NCI-H748 treated with DMSO at 0.1 percent for 48 hours (cell line): ENCODE measurements around the gene KCTD12.
A peak's percentile ranks its signal among the peaks of the same experiment; 100 is the strongest.

Experiments
- DNase-seq: peaks from one replicate; lab custom pipeline; 2025; lab: John Stamatoyannopoulos, UW

KCTD12 gene

GRCh38 chr13:76887076-76887563 lies 915 bp upstream of the KCTD12 start:
- DNase-seq: no peak

- DNase-seq: no peak
These were observed 257 bp downstream of the KCTD12 start for GRCh38 chr13:76886005-76886291.

- DNase-seq: peak; percentile 60
These were observed 801 bp downstream of the KCTD12 start for GRCh38 chr13:76885203-76886004.

GRCh38 chr13:76884907-76885202 lies 1.4 kb downstream of the KCTD12 start:
- no peak for DNase-seq

GRCh38 chr13:76884186-76884906 lies 1.9 kb downstream of the KCTD12 start:
- DNase-seq: peak; percentile 50

GRCh38 chr13:76883236-76883635 lies 3.0 kb downstream of the KCTD12 start:
- no peak for DNase-seq

- no peak for DNase-seq
These were observed 3.8 kb downstream of the KCTD12 start for GRCh38 chr13:76882431-76882830.

GRCh38 chr13:76879883-76880270 lies 6.3 kb downstream of the KCTD12 start:
- no peak for DNase-seq

- DNase-seq: no peak
These were observed 6.9 kb downstream of the KCTD12 start for GRCh38 chr13:76879203-76879882.

GRCh38 chr13:76878043-76878442 lies 8.2 kb downstream of the KCTD12 start:
- no peak for DNase-seq

GRCh38 chr13:76875271-76875815 lies 10.9 kb downstream of the KCTD12 start:
- no peak for DNase-seq

- no peak for DNase-seq
These were observed 11.7 kb downstream of the KCTD12 start for GRCh38 chr13:76874479-76874878.

GRCh38 chr13:76873445-76873844 lies 12.8 kb downstream of the KCTD12 start:
- DNase-seq: no peak

- no peak for DNase-seq
These were observed 13.5 kb downstream of the KCTD12 start for GRCh38 chr13:76872675-76873074.

- DNase-seq: no peak
These were observed 14.8 kb downstream of the KCTD12 start for GRCh38 chr13:76871432-76871831.

GRCh38 chr13:76868371-76868770 lies 17.8 kb downstream of the KCTD12 start:
- DNase-seq: no peak

GRCh38 chr13:76865996-76866503 lies 20.2 kb downstream of the KCTD12 start:
- DNase-seq: no peak

- DNase-seq: no peak
These were observed 21.1 kb downstream of the KCTD12 start for GRCh38 chr13:76865109-76865508.

GRCh38 chr13:76864259-76864658 lies 21.9 kb downstream of the KCTD12 start:
- no peak for DNase-seq

GRCh38 chr13:76863022-76863421 lies 23.2 kb downstream of the KCTD12 start:
- no peak for DNase-seq

- no peak for DNase-seq
These were observed 24.3 kb downstream of the KCTD12 start for GRCh38 chr13:76861859-76862258.

- no peak for DNase-seq
These were observed 25.5 kb downstream of the KCTD12 start for GRCh38 chr13:76860706-76861105.

GRCh38 chr13:76854894-76855293 lies 31.3 kb downstream of the KCTD12 start:
- DNase-seq: no peak
